ENCODE measurements around the gene ST3GAL3.

The ST3GAL3 gene

GRCh38 chr1:43970911-43971310 lies 263.6 kb downstream of the ST3GAL3 start:
- DNase-seq: no peak

GRCh38 chr1:43971336-43971980 lies 264.1 kb downstream of the ST3GAL3 start:
- no peak for DNase-seq

- DNase-seq: no peak
Measured at GRCh38 chr1:43973981-43974442, 266.7 kb downstream of the ST3GAL3 start.

GRCh38 chr1:43974443-43975248 lies 267.3 kb downstream of the ST3GAL3 start, which contains the start of gene ATP6V0B:
TSS of gene ATP6V0B (plus strand) at chr1:43974960. CDS start at chr1:43975041, 81 bp downstream.
- peak; percentile 95 for DNase-seq

GRCh38 chr1:43975249-43975961 lies 268.1 kb downstream of the ST3GAL3 start:
- peak; percentile 59 for DNase-seq

GRCh38 chr1:43976045-43976444 lies 268.7 kb downstream of the ST3GAL3 start:
- no peak for DNase-seq

- DNase-seq: no peak
Measured at GRCh38 chr1:43976890-43977289, 269.6 kb downstream of the ST3GAL3 start.

- DNase-seq: no peak
Measured at GRCh38 chr1:43977376-43978263, 270.3 kb downstream of the ST3GAL3 start.

GRCh38 chr1:43978264-43978550 lies 270.9 kb downstream of the ST3GAL3 start:
- DNase-seq: no peak

GRCh38 chr1:43978551-43979260 lies 271.4 kb downstream of the ST3GAL3 start, which contains the start of gene B4GALT2:
TSS of gene B4GALT2 (plus strand) at chr1:43979210. CDS start at chr1:43981161, 1,951 bp downstream.
- peak; percentile 29 for DNase-seq

GRCh38 chr1:43979261-43979527 lies 271.9 kb downstream of the ST3GAL3 start:
- no peak for DNase-seq

GRCh38 chr1:43979528-43980254 lies 272.4 kb downstream of the ST3GAL3 start:
- peak; percentile 11 for DNase-seq

- no peak for DNase-seq
Measured at GRCh38 chr1:43980255-43981134, 273.2 kb downstream of the ST3GAL3 start.

Measured in CD4-positive, alpha-beta T cell treated with Interleukin-17A for 4 hours (primary cell).